ENCODE results near the gene DDX24. TPM values are rescaled to one million over a fixed set of nuclear protein-coding genes. Genes with fewer than 3 reads are reported as not detected.
"Not testable (repeated sequence)": the region's sequence is repeated elsewhere in the genome, so short reads cannot be mapped to it uniquely, and the experiment has no call there.

The DDX24 gene
- total RNA-seq, 4 donors from 2014 or later, result 107 to 134 (median 108) TPM

- DNase-seq (ENCODE audit: low spot score in 2 of 2), result no peak
- whole genome bisulfite sequencing, result 95% methylated on average over 3 of the region's 3 CpGs
- Histone ChIP-seq H3K9me3 (peaks cover 2% of the 10 kb centered on the region), H3K4me3 (no peak overlapping the region), H3K27ac (no peak overlapping the region), H3K36me3 (peaks cover 6% of the 10 kb centered on the region), H3K27me3 (no peaks in the 10 kb centered on the region), H3K4me1 (peaks cover 38% of the 10 kb centered on the region)
- TF ChIP-seq POLR2AphosphoS5 (IDR thresholded peaks at IDR 0.05) (no peak), EP300 (IDR thresholded peaks at IDR 0.05) (no peak), CTCF (IDR thresholded peaks at IDR 0.05) (no peak), POLR2A (IDR thresholded peaks at IDR 0.05) (no peak)
Observed at GRCh38 chr14:94074534-94074933, 6.5 kb downstream of the DDX24 start.

DNA sequence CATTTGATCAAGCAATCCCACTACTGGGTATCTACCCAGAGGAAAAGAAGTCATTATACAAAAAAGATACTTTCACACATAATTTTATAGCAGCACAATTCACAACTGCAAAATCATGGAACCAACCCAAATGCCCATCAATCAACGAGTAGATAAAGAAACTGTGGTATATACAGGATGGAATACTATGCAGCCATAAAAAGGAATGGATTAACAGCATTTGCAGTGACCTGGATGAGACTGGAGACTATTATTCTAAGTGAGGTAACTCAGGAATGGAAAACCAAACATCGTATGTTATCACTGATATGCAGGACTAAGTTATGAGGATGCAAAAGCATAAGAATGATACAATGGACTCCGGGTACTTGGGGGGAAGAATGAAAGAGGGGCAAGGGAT lies 8.9 kb downstream of the DDX24 start:
- not testable (repeated sequence) for H3K36me3 ChIP-seq; H3K4me3 ChIP-seq; H3K9me3 ChIP-seq; H3K27ac ChIP-seq; DNase-seq (ENCODE audit: low spot score in 2 of 2); H3K27me3 ChIP-seq
- WGBS, result 93% methylated on average over 3 of the region's 3 CpGs
- H3K4me1 ChIP-seq, result peaks cover 13% of the 10 kb centered on the region

DNA sequence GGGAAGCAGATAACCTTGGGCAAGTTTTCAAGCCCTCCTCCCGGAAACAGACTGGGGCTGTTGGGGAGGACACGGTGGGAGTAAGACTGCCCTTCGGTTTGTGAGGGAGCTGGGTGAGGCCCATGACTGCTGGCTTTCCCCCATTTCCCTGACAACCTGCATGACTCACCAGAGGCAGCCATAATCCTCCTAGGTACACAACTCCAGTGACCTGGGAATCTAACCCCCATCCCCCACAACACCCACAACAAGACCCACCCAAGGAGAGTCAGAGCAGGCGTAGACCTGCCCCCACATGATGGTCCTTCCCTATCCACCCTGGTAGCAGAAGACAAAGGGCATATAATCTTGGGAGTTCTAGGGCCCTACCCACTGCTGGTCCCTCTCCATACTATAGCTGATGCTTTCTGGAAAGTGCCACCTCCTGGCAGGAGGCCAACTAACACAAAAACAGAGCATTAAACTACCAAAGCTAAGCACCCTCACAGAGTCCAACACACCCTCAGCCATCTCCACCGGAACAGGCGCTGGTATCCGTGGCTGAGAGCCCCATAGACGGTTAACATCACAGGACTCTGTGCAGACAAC lies 14.8 kb downstream of the DDX24 start:
- TF ChIP-seq POLR2AphosphoS5 (IDR thresholded peaks at IDR 0.05) (no peak), EP300 (IDR thresholded peaks at IDR 0.05) (no peak), CTCF (IDR thresholded peaks at IDR 0.05) (no peak), POLR2A (IDR thresholded peaks at IDR 0.05) (no peak)
- Histone ChIP-seq H3K4me1 (peaks cover 34% of the 10 kb centered on the region), H3K9me3 (peaks cover 6% of the 10 kb centered on the region), H3K36me3 (peaks cover 14% of the 10 kb centered on the region), H3K4me3 (no peak overlapping the region), H3K27me3 (no peaks in the 10 kb centered on the region), H3K27ac (no peak overlapping the region)
- WGBS, result 40% methylated on average over 8 of the region's 8 CpGs
- no peak for DNase-seq (ENCODE audit: low spot score in 2 of 2)

DNA sequence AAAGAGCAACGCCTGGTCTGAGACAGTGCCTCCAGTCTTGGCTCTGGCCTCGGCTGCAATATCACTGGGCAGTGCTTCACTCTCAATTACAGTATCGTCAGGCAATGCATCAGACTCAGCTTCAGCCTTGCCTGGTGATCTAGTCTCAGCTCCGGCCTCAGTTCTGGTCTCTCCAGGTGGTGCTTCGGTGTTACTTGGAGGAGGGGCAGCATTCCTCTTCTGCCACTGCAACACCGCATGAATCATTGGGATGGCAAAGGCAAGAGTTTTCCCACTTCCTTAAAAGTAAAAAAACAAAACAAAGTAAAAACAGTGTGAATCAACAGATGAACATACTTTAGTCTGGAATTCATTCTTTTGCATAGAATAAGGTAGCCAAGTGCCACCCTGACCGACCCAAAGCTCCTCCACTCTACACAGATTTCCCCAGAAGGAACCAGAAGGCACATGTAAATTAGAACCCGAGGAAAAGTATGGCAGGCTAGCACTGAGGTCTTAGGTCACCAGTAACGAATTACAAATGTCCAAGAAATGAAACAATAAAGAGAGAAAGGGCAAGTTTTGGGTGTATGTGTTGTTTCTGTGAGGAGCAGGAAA lies 18.6 kb downstream of the DDX24 start:
- TF ChIP-seq POLR2A (IDR thresholded peaks at IDR 0.05) (no peak), CTCF (IDR thresholded peaks at IDR 0.05) (no peak), EP300 (IDR thresholded peaks at IDR 0.05) (no peak), POLR2AphosphoS5 (IDR thresholded peaks at IDR 0.05) (no peak)
- Histone ChIP-seq H3K4me1 (peaks cover 34% of the 10 kb centered on the region), H3K27ac (no peak overlapping the region), H3K36me3 (peaks cover 51% of the 10 kb centered on the region), H3K4me3 (no peak overlapping the region), H3K9me3 (no peaks in the 10 kb centered on the region), H3K27me3 (no peaks in the 10 kb centered on the region)
- no peak for DNase-seq (ENCODE audit: low spot score in 2 of 2)
- 78% methylated on average over 9 of the region's 9 CpGs for WGBS

DNA sequence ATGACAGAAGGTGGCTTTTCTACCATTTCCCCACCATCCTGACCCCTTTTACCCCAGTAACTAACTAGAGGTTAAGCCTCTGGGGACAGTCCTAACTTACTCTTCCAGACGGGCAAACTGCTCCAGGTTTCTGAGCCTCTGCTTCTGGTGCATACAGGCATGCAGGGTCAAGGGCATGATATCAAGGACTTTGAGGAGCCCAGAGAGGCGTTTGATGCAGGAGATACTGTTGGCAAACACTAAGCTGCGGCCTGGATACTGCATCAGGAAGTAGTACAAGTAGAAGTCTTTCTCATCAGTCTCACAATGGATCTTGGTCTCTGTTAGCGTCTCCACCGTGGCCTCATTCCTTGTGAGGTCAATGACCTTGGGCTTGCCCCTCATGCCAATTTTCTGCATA lies 21.0 kb downstream of the DDX24 start:
- Histone ChIP-seq H3K27me3 (no peaks in the 10 kb centered on the region), H3K4me1 (peaks cover 16% of the 10 kb centered on the region), H3K9me3 (no peaks in the 10 kb centered on the region), H3K36me3 (peaks cover 75% of the 10 kb centered on the region), H3K27ac (no peak overlapping the region), H3K4me3 (no peak overlapping the region)
- no peak for TF ChIP-seq CTCF (IDR thresholded peaks at IDR 0.05)
- TF ChIP-seq POLR2A (IDR thresholded peaks at IDR 0.05), result no peak
- no peak for TF ChIP-seq EP300 (IDR thresholded peaks at IDR 0.05)
- no peak for TF ChIP-seq POLR2AphosphoS5 (IDR thresholded peaks at IDR 0.05)
- WGBS, result 88% methylated on average over 4 of the region's 5 CpGs
- DNase-seq (ENCODE audit: low spot score in 2 of 2), result no peak

Measured in suprapubic skin (tissue), 4 donors.